H1 (cell line): ENCODE measurements around the gene EXT2. TPM values are rescaled to one million over a fixed set of nuclear protein-coding genes. Genes with fewer than 3 reads are reported as not detected.

Source experiments
- CTCF ChIA-PET: fragments of 300-600 bp; sonication (Branson Sonifier 250); formaldehyde crosslinking; loops from one replicate; lab custom pipeline; 2021; ENCODE audit not compliant: partially characterized antibody; lab: Charles Lee
- POLR2A ChIA-PET: fragments of 300-600 bp; sonication (Branson Sonifier 250); formaldehyde crosslinking; loops from one replicate; lab custom pipeline; 2021; ENCODE audit warnings: inconsistent platforms; ENCODE audit not compliant: partially characterized antibody; lab: Charles Lee
- DNase-seq, 2 experiments: peaks; one replicate each; pipeline versions ENCODE4 v3.0.0 to v3.0.0-alpha.2; 2010 to 2022; ENCODE audit warnings: low spot score in 2 of 2, low read depth in 1 of 2, mixed read lengths in 1 of 2
- FAIRE-seq: peaks from 2 replicates; lab custom pipeline; 2011; peaks lifted over from hg19 to GRCh38; lab: Jason Lieb, UNC
- H2AFZ ChIP-seq: 2 replicates; pipeline ENCODE4 v1.8.1; 2012; ENCODE audit warnings: low read length, inconsistent platforms
- H2AK5ac ChIP-seq: 2 replicates; pipeline ENCODE4 v1.6.1; 2013; ENCODE audit warnings: low read depth, low read length
- H2BK120ac ChIP-seq: replicated peaks from 2 replicates; pipeline ENCODE3; 2013; ENCODE audit warnings: low read depth, low read length, inconsistent platforms
- H2BK12ac ChIP-seq: 2 replicates; pipeline ENCODE4 v1.6.1; 2013; ENCODE audit warnings: low read depth, low read length
- H2BK15ac ChIP-seq: 2 replicates; pipeline ENCODE4 v1.6.1; 2013; ENCODE audit warnings: low read length
- H2BK20ac ChIP-seq: 2 replicates; pipeline ENCODE4 v1.6.1; 2013; ENCODE audit warnings: low read length
- H2BK5ac ChIP-seq: 2 replicates; pipeline ENCODE4 v1.6.1; 2013; ENCODE audit warnings: low read depth, low read length
- H3K14ac ChIP-seq: 2 replicates; pipeline ENCODE4 v1.6.1; 2013; ENCODE audit warnings: inconsistent platforms; ENCODE audit not compliant: insufficient read length
- H3K18ac ChIP-seq: 2 replicates; pipeline ENCODE4 v1.6.1; 2013; ENCODE audit warnings: low read length; ENCODE audit errors: extremely low read depth
- H3K23ac ChIP-seq: 2 replicates; pipeline ENCODE4 v1.6.1; 2013; ENCODE audit warnings: inconsistent platforms; ENCODE audit not compliant: insufficient read length
- H3K23me2 ChIP-seq: 2 replicates; pipeline ENCODE4 v1.6.1; 2013; ENCODE audit warnings: low read depth, low read length
- H3K27ac ChIP-seq: 2 replicates; pipeline ENCODE4 v1.6.1; 2011; ENCODE audit warnings: low read depth, low read length, inconsistent platforms
- H3K27me3 ChIP-seq, 4 experiments: replicated peaks in 1 of 4; 1 replicate in 1 of 4; 2 replicates in 3 of 4; pipeline versions ENCODE4 v1.6.1 to v1.8.1; 2011 to 2013; ENCODE audit warnings: low read length in 3 of 4, mild to moderate bottlenecking in 3 of 4, inconsistent platforms in 2 of 4, mixed read lengths in 2 of 4, moderate library complexity in 1 of 4; ENCODE audit not compliant: control insufficient read depth in 3 of 4, insufficient read depth in 3 of 4; ENCODE audit errors: extremely low read depth in 1 of 4
- H3K36me3 ChIP-seq, 4 experiments: 2 replicates each; pipeline versions ENCODE4 v1.6.1 to v1.8.1; 2011 to 2013; ENCODE audit warnings: mild to moderate bottlenecking in 4 of 4, low read length in 3 of 4, moderate library complexity in 2 of 4, control low read depth in 1 of 4, inconsistent platforms in 1 of 4; ENCODE audit not compliant: insufficient read depth in 4 of 4, control insufficient read depth in 2 of 4
- H3K4ac ChIP-seq: replicated peaks from 2 replicates; pipeline ENCODE3; 2013; ENCODE audit warnings: low read length, low read depth, mixed read lengths, inconsistent platforms; ENCODE audit not compliant: insufficient read length
- H3K4me1 ChIP-seq, 4 experiments: replicated peaks in 1 of 4; 1 replicate in 1 of 4; 2 replicates in 3 of 4; pipeline versions ENCODE4 v1.6.1 to v1.8.1; 2011 to 2013; ENCODE audit warnings: low read length in 3 of 4, inconsistent platforms in 2 of 4, mixed read lengths in 1 of 4; ENCODE audit not compliant: insufficient read depth in 4 of 4, control insufficient read depth in 3 of 4
- H3K4me2 ChIP-seq, 2 experiments: 2 replicates each; pipeline versions ENCODE4 v1.6.1 to v1.8.1; 2011 to 2013; ENCODE audit warnings: low read depth in 2 of 2, low read length in 2 of 2, control low read depth in 1 of 2, inconsistent platforms in 1 of 2, mild to moderate bottlenecking in 1 of 2; ENCODE audit not compliant: insufficient read depth in 1 of 2
- H3K4me3 ChIP-seq, 4 experiments: fragments of 200-600, 300-600 bp in 1 of 4; sonication (generic), shearing (Covaris generic), sonication (Bioruptor Twin) in 1 of 4; 2 replicates each; pipeline versions ENCODE4 v1.5.1 to v1.8.1; 2011 to 2016; ENCODE audit warnings: low read length in 4 of 4, low read depth in 3 of 4, control low read depth in 2 of 4, inconsistent platforms in 2 of 4, mild to moderate bottlenecking in 2 of 4, mixed read lengths in 1 of 4, moderate library complexity in 1 of 4; ENCODE audit not compliant: insufficient read depth in 2 of 4; ENCODE audit errors: extremely low read depth in 1 of 4
- H3K56ac ChIP-seq: replicated peaks from 2 replicates; pipeline ENCODE3; 2013; ENCODE audit warnings: low read depth, mild to moderate bottlenecking, mixed read lengths, low read length, inconsistent platforms; ENCODE audit not compliant: insufficient read length
- H3K79me1 ChIP-seq: 2 replicates; pipeline ENCODE4 v1.6.1; 2013; ENCODE audit warnings: low read depth, low read length, control low read depth
- H3K79me2 ChIP-seq, 2 experiments: 2 replicates each; pipeline versions ENCODE4 v1.6.1 to v1.8.1; 2012 to 2013; ENCODE audit warnings: low read length in 2 of 2, mild to moderate bottlenecking in 2 of 2, inconsistent platforms in 1 of 2; ENCODE audit not compliant: insufficient read depth in 2 of 2, control insufficient read depth in 1 of 2
- H3K9ac ChIP-seq, 4 experiments: replicated peaks in 1 of 4; 1 replicate in 1 of 4; 2 replicates in 3 of 4; pipeline versions ENCODE4 v1.6.1 to v1.8.1; 2011 to 2013; ENCODE audit warnings: low read depth in 3 of 4, low read length in 3 of 4, control low read depth in 2 of 4, mild to moderate bottlenecking in 2 of 4, moderate library complexity in 2 of 4, inconsistent platforms in 1 of 4; ENCODE audit errors: extremely low read depth in 1 of 4
- H3K9me3 ChIP-seq, 2 experiments: 2 replicates each; pipeline versions ENCODE4 v1.6.1 to v1.8.1; 2012 to 2013; ENCODE audit warnings: mild to moderate bottlenecking in 2 of 2, moderate library complexity in 2 of 2, control low read depth in 1 of 2, inconsistent platforms in 1 of 2, low read depth in 1 of 2, low read length in 1 of 2, mixed read lengths in 1 of 2; ENCODE audit not compliant: insufficient read depth in 2 of 2
- H4K20me1 ChIP-seq, 2 experiments: replicated peaks in 1 of 2; 2 replicates each; pipeline versions ENCODE3 to v1.8.1; 2011 to 2013; ENCODE audit warnings: inconsistent platforms in 2 of 2, low read length in 2 of 2, mild to moderate bottlenecking in 1 of 2; ENCODE audit not compliant: insufficient read depth in 2 of 2, control insufficient read depth in 1 of 2
- H4K5ac ChIP-seq: 2 replicates; pipeline ENCODE4 v1.6.1; 2013; ENCODE audit warnings: low read length, low read depth, mixed read lengths, inconsistent platforms; ENCODE audit not compliant: insufficient read length
- H4K8ac ChIP-seq: 2 replicates; pipeline ENCODE4 v1.8.0; 2013; ENCODE audit warnings: mild to moderate bottlenecking, moderate library complexity, low read length, inconsistent platforms; ENCODE audit not compliant: insufficient read depth; ENCODE audit errors: extremely low read depth
- H4K91ac ChIP-seq: replicated peaks from 2 replicates; pipeline ENCODE3; 2013; ENCODE audit warnings: low read length, mixed read lengths, inconsistent platforms; ENCODE audit not compliant: insufficient read length
- CREB1 ChIP-seq: IDR thresholded peaks from 2 replicates; pipeline ENCODE4 v1.6.1; 2012; ENCODE audit warnings: inconsistent platforms
- GABPA ChIP-seq: IDR thresholded peaks from 2 replicates; pipeline ENCODE4 v1.6.1; 2011; ENCODE audit warnings: mild to moderate bottlenecking, low read length, moderate library complexity, borderline replicate concordance; ENCODE audit not compliant: insufficient read depth
- HDAC2 ChIP-seq, 2 experiments: fragments of 300-600 bp in 1 of 2; sonication (generic) in 1 of 2; IDR thresholded peaks; 2 replicates each; pipeline ENCODE4 v1.6.1; 2011 to 2012; ENCODE audit warnings: low read depth in 2 of 2, low read length in 2 of 2, mild to moderate bottlenecking in 2 of 2, moderate library complexity in 2 of 2, borderline replicate concordance in 1 of 2, inconsistent platforms in 1 of 2
- MAX ChIP-seq: IDR thresholded peaks from 2 replicates; pipeline ENCODE4 v1.6.1; 2012; ENCODE audit warnings: inconsistent platforms
- POU5F1 ChIP-seq: IDR thresholded peaks from 2 replicates; pipeline ENCODE4 v1.6.1; 2011; ENCODE audit warnings: low read depth, mild to moderate bottlenecking, low read length, moderate library complexity
- SIRT6 ChIP-seq: IDR thresholded peaks from one replicate; pipeline ENCODE4 v1.7.1; 2012; ENCODE audit warnings: low read length, inconsistent platforms
- WGBS, 2 experiments: shearing (Covaris generic) in 1 of 2; methylation state at CpG; one replicate each; pipeline versions ENCODE4 v1.1.6 to v1.1.7; 2013 to 2015; ENCODE audit warnings: low lambda C conversion rate in 2 of 2, mixed read lengths in 2 of 2, inconsistent platforms in 1 of 2, low coverage in 1 of 2, missing lambda C conversion rate in 1 of 2; ENCODE audit not compliant: insufficient replicate concordance in 2 of 2, insufficient coverage in 1 of 2, insufficient read length in 1 of 2; ENCODE audit errors: extremely low coverage in 1 of 2, missing lambda C conversion rate in 1 of 2; 5-methylcytosine and 5-hydroxymethylcytosine counted together
- polyA plus RNA-seq, 7 experiments: library from polyadenylated mRNA; depleted of rRNA in 3 of 7; stranded (reverse) in 5 of 7; unstranded in 2 of 7; fragments of >200 nt in 5 of 7; fragments of 200-250 nt in 2 of 7; gene quantifications; 1 replicate in 5 of 7; 2 replicates in 1 of 7; 4 replicates in 1 of 7; pipeline versions ENCODE4 v1.2.1 to v1.2.3, GENCODE V29; 2011 to 2013; ENCODE audit warnings: missing spikeins in 2 of 7, mixed read lengths in 2 of 7
- total RNA-seq: library from RNA; stranded (reverse); fragmentation: NEBNext Ultra II Directional; extraction: Animal tissue kit (Norgen Biotek cat#: 25700); gene quantifications from 2 replicates; pipeline ENCODE4 v1.2.1, GENCODE V29; 2021
- TF ChIP-seq, protein P1 (sequence below): IDR thresholded peaks from 2 replicates; pipeline ENCODE4 v1.6.1; 2011; ENCODE audit warnings: low read depth, mild to moderate bottlenecking, low read length; ENCODE audit not compliant: insufficient read depth

EXT2 gene
- total and polyA plus RNA-seq, 2 of the 8 experiments (the other 6 are each of a cell fraction or from before 2014, with no cell fraction given) = 29.8 to 42.8 TPM

- no peaks in the 10 kb centered on the region for H3K9me3 ChIP-seq
- CTCF ChIA-PET = interaction anchor here (1.2 to 2.3 kb wide), 4 partner anchors 16 to 119 kb away, joined by 3 to 5 read pairs (median 4); no protein-coding TSS in a partner anchor
- H3K4me2 ChIP-seq = no peak overlapping the region
- FAIRE-seq (no peak), DNase-seq (no peak)
- no peaks in the 10 kb centered on the region for H3K79me2 ChIP-seq
- no peaks in the 10 kb centered on the region for H3K27me3 ChIP-seq
- no peak overlapping the region for H3K4me3 ChIP-seq
- no peak overlapping the region for H2BK5ac ChIP-seq
- no peak overlapping the region for H2AK5ac ChIP-seq
- H4K91ac ChIP-seq = no peak overlapping the region
- no peak overlapping the region for H3K14ac ChIP-seq
- no peak overlapping the region for H3K23ac ChIP-seq
- H3K9ac ChIP-seq = no peak overlapping the region
- H4K8ac ChIP-seq = no peak overlapping the region
- H3K36me3 ChIP-seq = no peaks in the 10 kb centered on the region
- H2BK12ac ChIP-seq = no peak overlapping the region
- no peaks in the 10 kb centered on the region for H3K23me2 ChIP-seq
- H3K56ac ChIP-seq = no peak overlapping the region
- no peak overlapping the region for H3K4ac ChIP-seq
- H4K5ac ChIP-seq = no peak overlapping the region
- H3K18ac ChIP-seq = no peak overlapping the region
- peaks cover 0 to 4% (median 0%) of the 10 kb centered on the region in 4 experiments; a peak in 1 of 7 replicates for H3K4me1 ChIP-seq
- TF ChIP-seq SIRT6 (no peak), CREB1 (no peak), GABPA (no peak), HDAC2 (IDR thresholded peaks at IDR 0.05; ENCODE audit: borderline replicate concordance in 1 of 2, low read depth in 2 of 2, low read length in 2 of 2) (no peak), MAX (no peak), POU5F1 (no peak)
- TF ChIP-seq, protein P1, sequence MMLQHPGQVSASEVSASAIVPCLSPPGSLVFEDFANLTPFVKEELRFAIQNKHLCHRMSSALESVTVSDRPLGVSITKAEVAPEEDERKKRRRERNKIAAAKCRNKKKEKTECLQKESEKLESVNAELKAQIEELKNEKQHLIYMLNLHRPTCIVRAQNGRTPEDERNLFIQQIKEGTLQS = no peak
- no peak overlapping the region for H2BK15ac ChIP-seq
- H3K79me1 ChIP-seq = no peaks in the 10 kb centered on the region; the same call in 1 of the 2 replicates
- H2BK20ac ChIP-seq = no peak overlapping the region
- H2AFZ ChIP-seq = no peak overlapping the region
- no peak overlapping the region for H3K27ac ChIP-seq
- POLR2A ChIA-PET = no interaction called here
- 89% methylated on average over 6 of the region's 6 CpGs; no CpG with 5 or more reads in 1 of the 2 experiments for WGBS, 2 experiments
- no peak overlapping the region for H2BK120ac ChIP-seq
- no peaks in the 10 kb centered on the region for H4K20me1 ChIP-seq
These were observed 132.9 kb downstream of the EXT2 start for GRCh38 chr11:44228379-44228778.
